Measurements from ENCODE around the gene ECI1.
"Not testable (repeated sequence)": the region's sequence is repeated elsewhere in the genome, so short reads cannot be mapped to it uniquely, and the experiment has no call there.

Gene ECI1

DNA sequence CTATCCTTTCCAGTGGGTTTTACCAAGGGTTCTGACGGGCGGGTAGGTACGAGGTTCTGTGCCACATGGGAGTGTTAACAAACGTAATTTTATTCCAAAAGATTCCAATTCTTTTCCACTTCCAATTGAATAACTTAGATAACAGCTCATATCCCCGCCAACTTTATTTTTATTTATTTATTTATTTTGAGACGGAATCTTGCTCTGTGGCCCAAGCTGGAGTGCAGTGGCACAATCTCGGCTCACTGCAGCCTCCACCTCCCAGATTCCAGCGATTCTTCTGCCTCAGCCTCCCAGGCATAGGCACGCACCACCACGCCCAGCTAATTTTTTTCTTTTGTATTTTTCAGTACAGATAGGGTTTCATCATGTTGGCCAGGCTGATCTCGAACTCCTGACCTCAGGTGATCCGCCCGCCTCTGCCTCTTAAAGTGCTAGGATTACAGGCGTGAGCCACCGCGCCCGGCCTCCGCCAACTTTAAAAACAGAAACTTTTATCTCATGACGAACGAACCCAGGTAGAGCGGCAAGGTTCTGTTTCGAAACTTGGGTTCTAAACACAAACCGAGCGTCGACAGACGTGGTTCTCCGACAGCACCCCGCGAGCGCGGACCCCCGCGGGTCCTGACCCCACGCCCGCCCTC, 613 bp downstream of the ECI1 start:
- WGBS, 2 experiments (ENCODE audit: insufficient coverage in 2 of 2): 6 to 11% methylated on average over 24 to 33 of the region's 35 CpGs
- peak overlapping the region; percentile 89 for H3K27ac ChIP-seq (ENCODE audit: low read depth, low read length, severe bottlenecking)

DNA sequence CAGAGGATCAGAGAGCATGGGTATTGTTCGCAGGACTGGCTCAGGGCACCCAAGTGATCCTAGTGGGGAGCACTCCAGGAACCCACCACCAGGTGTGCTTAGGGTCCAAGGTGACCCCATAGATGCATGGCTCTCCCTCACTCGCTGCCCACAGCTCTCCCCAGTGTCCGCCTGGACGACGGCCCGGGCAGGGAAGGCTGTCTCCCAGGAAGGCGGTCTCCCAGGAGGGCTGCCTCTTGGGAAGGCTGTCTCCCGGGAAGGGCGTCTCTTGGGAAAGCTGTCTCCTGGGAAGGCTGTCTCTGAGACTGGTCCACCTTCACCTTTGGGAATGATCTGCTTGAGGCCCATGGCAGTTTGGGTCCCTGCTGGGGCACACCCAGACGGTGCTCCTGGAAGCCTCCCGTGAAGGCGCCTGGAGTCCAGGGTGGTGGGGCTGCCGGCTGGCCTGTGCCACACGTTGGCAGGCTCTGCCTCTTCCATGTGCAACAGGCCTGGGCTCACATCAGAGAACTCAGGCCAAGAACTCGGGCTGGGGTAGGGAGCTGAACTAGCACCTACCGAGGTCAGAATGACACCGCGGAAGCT, 5.0 kb downstream of the ECI1 start:
- no peaks in the 10 kb centered on the region for H3K4me1 ChIP-seq (ENCODE audit: control insufficient read depth, insufficient read depth, low read length, poor library complexity, severe bottlenecking)
- WGBS, 2 experiments (ENCODE audit: insufficient coverage in 2 of 2): 96% methylated on average over 16 to 18 of the region's 18 CpGs
- H3K27ac ChIP-seq (ENCODE audit: low read depth, low read length, severe bottlenecking): no peak overlapping the region
- peaks cover 58% of the 10 kb centered on the region for H3K36me3 ChIP-seq (ENCODE audit: control insufficient read depth, insufficient read depth, low read length)
- no peaks in the 10 kb centered on the region for H3K9me3 ChIP-seq (ENCODE audit: control insufficient read depth, low read length)
- H3K4me3 ChIP-seq (ENCODE audit: extremely low read depth, insufficient read depth, low read length, poor library complexity, severe bottlenecking): no peak overlapping the region

More for the DNA sequence above, 613 bp downstream of the ECI1 start:
- peaks cover 13% of the 10 kb centered on the region for H3K4me1 ChIP-seq (ENCODE audit: control insufficient read depth, insufficient read depth, low read length, poor library complexity, severe bottlenecking)
- H3K36me3 ChIP-seq (ENCODE audit: control insufficient read depth, insufficient read depth, low read length): peaks cover 54% of the 10 kb centered on the region
- no peaks in the 10 kb centered on the region for H3K9me3 ChIP-seq (ENCODE audit: control insufficient read depth, low read length)
- H3K4me3 ChIP-seq (ENCODE audit: extremely low read depth, insufficient read depth, low read length, poor library complexity, severe bottlenecking): peak overlapping the region; percentile 46

DNA sequence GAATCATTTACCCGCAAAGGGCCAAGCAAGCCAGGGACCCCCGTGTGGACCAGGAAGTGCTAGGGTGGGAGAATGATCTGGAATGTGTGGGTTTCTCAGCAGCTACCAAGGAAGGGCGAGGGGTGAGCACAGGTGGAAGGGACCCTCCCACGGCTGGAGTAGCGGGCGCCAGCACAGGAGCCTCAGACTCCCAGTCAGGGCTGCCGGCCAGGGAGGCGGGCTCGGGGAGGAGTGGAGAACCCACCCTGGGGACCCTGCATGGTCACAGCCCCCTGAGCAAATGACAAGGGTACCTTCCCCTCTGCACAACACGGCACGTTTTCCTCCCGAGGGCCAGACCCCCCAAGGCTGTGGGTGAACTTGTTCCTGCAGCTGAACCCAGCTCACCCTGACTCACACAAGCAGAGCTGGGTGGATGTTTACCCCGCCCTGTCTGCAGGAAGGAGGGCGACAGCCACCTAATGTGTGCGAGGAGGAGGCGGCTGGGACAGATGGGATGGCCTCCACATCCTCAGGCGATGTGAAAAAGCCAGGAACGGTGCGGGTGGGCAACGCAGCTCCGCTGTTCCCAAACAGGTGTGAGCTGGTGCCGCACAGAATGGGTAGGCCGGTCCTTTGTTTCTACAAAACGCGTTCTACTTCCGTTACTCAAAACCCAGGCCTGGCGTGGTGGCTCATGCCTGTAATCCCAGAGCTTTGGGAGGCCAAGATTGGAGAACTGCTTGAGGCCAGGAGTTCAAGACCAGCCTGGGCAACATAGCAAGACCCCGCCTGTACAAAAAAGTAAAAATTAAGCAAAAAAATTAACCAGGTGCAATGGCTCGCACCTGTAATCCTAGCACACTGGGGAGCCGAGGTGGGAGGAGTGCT, 6.2 kb downstream of the ECI1 start:
- 95% methylated on average over 27 to 29 of the region's 30 CpGs for WGBS, 2 experiments (ENCODE audit: insufficient coverage in 2 of 2)
- Histone ChIP-seq H3K9me3 (ENCODE audit: control insufficient read depth, low read length) (no peaks in the 10 kb centered on the region), H3K4me1 (ENCODE audit: control insufficient read depth, insufficient read depth, low read length, poor library complexity, severe bottlenecking) (no peaks in the 10 kb centered on the region), H3K4me3 (ENCODE audit: extremely low read depth, insufficient read depth, low read length, poor library complexity, severe bottlenecking) (no peak overlapping the region), H3K36me3 (ENCODE audit: control insufficient read depth, insufficient read depth, low read length) (peaks cover 58% of the 10 kb centered on the region), H3K27ac (ENCODE audit: low read depth, low read length, severe bottlenecking) (no peak overlapping the region)

DNA sequence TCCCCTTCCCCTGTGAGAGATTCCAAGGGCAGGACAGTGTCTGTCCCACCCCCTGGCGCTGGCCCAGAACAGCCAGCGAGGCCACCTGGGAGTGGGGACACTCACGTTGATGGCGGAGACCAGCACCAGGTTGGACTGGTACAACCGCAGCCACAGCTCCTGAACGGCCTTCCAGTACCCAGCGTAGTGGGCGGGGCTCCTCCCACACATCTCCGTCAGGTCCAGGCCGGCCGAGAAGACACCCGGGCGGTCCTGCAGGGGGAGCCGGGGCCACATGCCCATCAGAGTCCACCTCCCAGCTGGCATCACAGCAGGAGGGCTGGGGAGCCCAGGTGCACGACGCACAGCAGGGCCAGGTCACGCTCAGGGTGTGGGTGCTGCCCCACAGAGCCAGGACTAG, 7.1 kb downstream of the ECI1 start:
- Histone ChIP-seq H3K9me3 (ENCODE audit: control insufficient read depth, low read length) (no peaks in the 10 kb centered on the region), H3K4me1 (ENCODE audit: control insufficient read depth, insufficient read depth, low read length, poor library complexity, severe bottlenecking) (no peaks in the 10 kb centered on the region), H3K36me3 (ENCODE audit: control insufficient read depth, insufficient read depth, low read length) (peaks cover 62% of the 10 kb centered on the region), H3K4me3 (ENCODE audit: extremely low read depth, insufficient read depth, low read length, poor library complexity, severe bottlenecking) (no peak overlapping the region), H3K27ac (ENCODE audit: low read depth, low read length, severe bottlenecking) (no peak overlapping the region)
- 87 to 90% methylated on average over 17 of the region's 17 CpGs for WGBS, 2 experiments (ENCODE audit: insufficient coverage in 2 of 2)

DNA sequence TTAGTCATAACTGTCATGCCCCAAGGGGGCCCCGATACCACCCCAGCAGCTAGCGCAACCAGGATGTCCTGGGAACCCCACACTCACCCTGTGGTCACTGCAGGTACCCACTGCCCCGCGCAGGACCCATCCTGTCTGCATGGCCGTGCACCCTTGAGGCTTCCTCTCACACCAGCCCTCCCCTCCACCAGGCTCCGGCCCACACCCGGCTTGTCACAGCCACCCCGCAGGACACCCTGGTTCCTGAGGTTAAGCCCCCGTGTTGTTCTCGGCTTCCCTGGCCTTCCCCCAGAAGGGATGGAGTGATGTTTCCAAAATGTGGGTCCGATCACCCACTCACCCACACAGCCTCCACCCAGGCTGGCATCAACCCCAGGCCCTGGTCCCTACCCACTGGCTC, 7.6 kb downstream of the ECI1 start:
- H3K9me3 ChIP-seq (ENCODE audit: control insufficient read depth, low read length): no peaks in the 10 kb centered on the region
- WGBS, 2 experiments (ENCODE audit: insufficient coverage in 2 of 2): 94 to 99% methylated on average over 6 to 8 of the region's 11 CpGs
- no peak overlapping the region for H3K27ac ChIP-seq (ENCODE audit: low read depth, low read length, severe bottlenecking)
- H3K4me1 ChIP-seq (ENCODE audit: control insufficient read depth, insufficient read depth, low read length, poor library complexity, severe bottlenecking): no peaks in the 10 kb centered on the region
- H3K4me3 ChIP-seq (ENCODE audit: extremely low read depth, insufficient read depth, low read length, poor library complexity, severe bottlenecking): no peak overlapping the region
- peaks cover 57% of the 10 kb centered on the region for H3K36me3 ChIP-seq (ENCODE audit: control insufficient read depth, insufficient read depth, low read length)

DNA sequence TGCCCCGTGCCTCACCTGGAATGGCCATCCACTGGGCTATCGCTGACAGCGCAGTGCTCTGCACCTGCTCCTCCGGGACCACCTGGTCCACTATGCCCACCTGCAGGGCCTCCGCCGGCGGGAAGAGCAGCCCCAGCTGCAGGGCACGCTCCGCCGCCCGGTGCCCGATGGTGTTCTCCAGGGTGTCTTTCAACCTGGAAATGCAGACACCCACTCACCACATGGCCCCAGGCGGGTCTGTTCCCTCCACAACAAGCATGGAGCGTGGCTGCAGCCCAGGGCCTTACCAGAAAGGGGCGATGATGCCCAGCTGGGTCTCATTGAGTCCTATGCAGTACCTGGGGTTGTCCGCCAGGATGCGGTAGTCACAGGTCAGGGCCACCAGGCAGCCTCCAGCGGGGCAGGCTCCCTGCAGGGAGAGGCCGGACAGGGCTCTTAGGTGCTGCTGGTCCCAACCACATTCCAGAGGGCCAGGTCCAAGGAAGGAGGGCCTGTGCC, 8.3 kb downstream of the ECI1 start:
- WGBS, 2 experiments (ENCODE audit: insufficient coverage in 2 of 2): 95 to 97% methylated on average over 19 of the region's 19 CpGs
- no peaks in the 10 kb centered on the region for H3K4me1 ChIP-seq (ENCODE audit: control insufficient read depth, insufficient read depth, low read length, poor library complexity, severe bottlenecking)
- H3K36me3 ChIP-seq (ENCODE audit: control insufficient read depth, insufficient read depth, low read length): peaks cover 54% of the 10 kb centered on the region
- no peak overlapping the region for H3K27ac ChIP-seq (ENCODE audit: low read depth, low read length, severe bottlenecking)
- H3K4me3 ChIP-seq (ENCODE audit: extremely low read depth, insufficient read depth, low read length, poor library complexity, severe bottlenecking): no peak overlapping the region
- no peaks in the 10 kb centered on the region for H3K9me3 ChIP-seq (ENCODE audit: control insufficient read depth, low read length)

DNA sequence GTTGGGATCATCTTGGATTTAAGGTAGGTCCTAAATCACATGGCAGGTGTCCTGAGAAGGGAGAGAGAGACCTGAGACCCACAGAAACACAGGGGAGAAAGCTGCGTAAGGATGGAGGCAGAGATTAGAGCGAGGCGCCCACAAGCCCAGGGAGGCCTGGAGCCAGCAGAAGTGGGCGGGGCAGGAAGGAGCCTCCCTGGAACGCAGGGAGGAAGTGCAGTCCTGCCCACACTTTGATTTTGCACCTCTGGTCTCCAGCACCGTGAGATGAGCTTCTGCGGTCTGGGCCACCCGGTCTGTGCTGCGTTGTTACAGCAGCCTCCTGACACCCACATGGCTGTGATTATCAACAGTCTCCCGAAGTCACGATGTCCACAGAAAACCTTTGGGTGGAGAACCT, 8.8 kb downstream of the ECI1 start:
- Histone ChIP-seq H3K4me1 (ENCODE audit: control insufficient read depth, insufficient read depth, low read length, poor library complexity, severe bottlenecking) (peaks cover under 1% of the 10 kb centered on the region), H3K36me3 (ENCODE audit: control insufficient read depth, insufficient read depth, low read length) (peaks cover 54% of the 10 kb centered on the region), H3K27ac (ENCODE audit: low read depth, low read length, severe bottlenecking) (no peak overlapping the region), H3K9me3 (ENCODE audit: control insufficient read depth, low read length) (no peaks in the 10 kb centered on the region), H3K4me3 (ENCODE audit: extremely low read depth, insufficient read depth, low read length, poor library complexity, severe bottlenecking) (no peak overlapping the region)
- 97% methylated on average over 11 of the region's 11 CpGs for WGBS, 2 experiments (ENCODE audit: insufficient coverage in 2 of 2)

DNA sequence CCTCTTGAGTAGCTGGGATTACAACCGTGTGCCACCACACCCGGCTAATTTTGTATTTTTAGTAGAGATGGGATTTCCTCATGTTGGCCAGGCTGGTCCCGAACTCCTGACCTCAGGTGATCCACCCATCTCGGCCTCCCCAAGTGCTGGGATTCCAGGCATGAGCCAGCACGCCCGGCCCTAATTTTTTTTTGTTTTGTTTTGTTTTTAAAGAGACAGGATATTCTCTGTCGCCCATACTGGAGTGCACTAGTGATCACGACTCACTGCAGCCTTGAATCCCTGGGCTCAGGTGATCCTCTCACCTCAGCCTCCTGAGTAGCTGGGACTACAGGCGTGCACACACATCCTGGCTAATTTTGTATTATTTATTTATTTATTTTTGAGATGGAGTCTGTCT, 11.1 kb downstream of the ECI1 start:
- H3K36me3 ChIP-seq (ENCODE audit: control insufficient read depth, insufficient read depth, low read length): peaks cover 39% of the 10 kb centered on the region

DNA sequence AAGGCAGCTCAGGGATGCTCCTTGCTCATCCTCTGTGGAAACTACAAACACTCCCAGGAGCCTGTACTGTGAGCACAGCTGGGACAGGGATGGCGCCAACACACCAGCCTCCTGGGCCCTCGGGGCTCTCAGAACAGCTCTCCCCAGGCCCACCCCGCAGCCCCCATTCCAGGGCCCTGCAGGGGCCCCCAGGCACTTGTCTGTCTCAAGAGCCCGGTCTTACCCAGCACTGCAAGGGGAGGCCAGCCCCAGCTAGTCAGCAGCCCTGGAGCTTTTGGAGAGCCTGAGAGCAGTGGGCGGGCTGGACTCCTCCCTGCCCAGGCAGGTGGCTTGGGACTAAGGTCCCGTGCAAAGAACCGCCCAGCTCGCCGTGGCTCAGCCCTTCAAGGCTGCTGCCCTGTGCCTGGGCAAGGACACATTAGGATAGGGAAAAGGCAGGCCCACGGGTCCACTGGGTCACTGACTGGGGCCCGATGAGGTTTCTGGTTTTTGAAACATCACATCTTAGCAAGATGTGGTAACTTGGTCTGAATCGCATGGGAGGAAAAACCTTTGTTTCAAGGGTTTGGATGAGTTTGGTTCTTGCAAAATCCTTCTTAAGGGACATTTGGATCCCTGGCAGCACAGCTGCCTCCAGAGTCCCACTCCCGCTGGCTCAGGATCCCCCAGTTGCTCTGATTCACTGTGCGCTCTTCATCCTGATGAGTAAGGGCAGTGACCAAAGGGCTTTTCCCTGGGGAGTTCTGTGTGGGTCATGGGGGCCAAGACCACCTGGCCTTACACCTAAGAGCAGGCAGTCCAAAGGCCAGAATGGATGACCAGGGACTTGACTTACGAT, 12.3 kb downstream of the ECI1 start:
- no peak overlapping the region for H3K4me3 ChIP-seq (ENCODE audit: extremely low read depth, insufficient read depth, low read length, poor library complexity, severe bottlenecking)
- no peaks in the 10 kb centered on the region for H3K9me3 ChIP-seq (ENCODE audit: control insufficient read depth, low read length)
- WGBS, 2 experiments (ENCODE audit: insufficient coverage in 2 of 2): 66 to 72% methylated on average over 11 to 15 of the region's 15 CpGs
- H3K27ac ChIP-seq (ENCODE audit: low read depth, low read length, severe bottlenecking): no peak overlapping the region
- H3K4me1 ChIP-seq (ENCODE audit: control insufficient read depth, insufficient read depth, low read length, poor library complexity, severe bottlenecking): peaks cover 13% of the 10 kb centered on the region
- peaks cover 39% of the 10 kb centered on the region for H3K36me3 ChIP-seq (ENCODE audit: control insufficient read depth, insufficient read depth, low read length)

More for the DNA sequence above, 11.1 kb downstream of the ECI1 start:
- peaks cover 13% of the 10 kb centered on the region for H3K4me1 ChIP-seq (ENCODE audit: control insufficient read depth, insufficient read depth, low read length, poor library complexity, severe bottlenecking)
- 92 to 96% methylated on average over 5 to 7 of the region's 9 CpGs for WGBS, 2 experiments (ENCODE audit: insufficient coverage in 2 of 2)
- not testable (repeated sequence) for H3K4me3 ChIP-seq (ENCODE audit: extremely low read depth, insufficient read depth, low read length, poor library complexity, severe bottlenecking); H3K9me3 ChIP-seq (ENCODE audit: control insufficient read depth, low read length); H3K27ac ChIP-seq (ENCODE audit: low read depth, low read length, severe bottlenecking)

DNA sequence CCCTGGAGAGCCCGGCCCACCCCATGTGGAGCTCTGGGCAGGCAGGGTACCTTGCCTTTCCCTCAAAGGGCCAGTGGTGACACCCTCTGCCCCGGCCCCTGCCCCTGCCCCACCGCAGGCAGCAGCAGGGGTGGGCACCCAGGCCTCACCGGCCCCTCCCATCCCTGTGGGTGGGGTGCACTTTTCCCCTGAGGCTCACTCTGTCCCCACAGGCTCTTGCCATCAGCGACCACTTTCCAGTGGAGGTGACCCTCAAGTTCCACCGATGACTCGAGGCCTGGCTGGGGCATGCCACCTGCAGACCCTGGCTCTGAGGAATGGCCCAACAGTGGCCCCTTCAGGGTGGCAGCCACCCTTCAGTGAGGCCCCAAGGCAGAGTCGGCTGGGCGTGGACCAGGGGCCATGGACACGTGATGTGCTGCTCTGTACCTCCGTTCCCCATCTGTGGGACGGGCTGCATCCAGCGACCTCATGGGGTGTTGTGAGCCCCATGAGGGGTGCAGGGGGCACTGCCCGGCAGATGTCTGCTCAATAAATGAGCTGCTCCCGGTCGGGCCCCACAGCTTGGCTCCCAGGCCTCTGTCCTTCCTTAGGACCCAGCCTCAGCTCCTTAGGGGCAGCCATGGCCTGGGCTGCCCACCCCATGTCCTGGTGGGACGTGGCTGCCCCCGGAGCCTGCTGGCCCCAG, 13.1 kb downstream of the ECI1 start:
- Histone ChIP-seq H3K27ac (ENCODE audit: low read depth, low read length, severe bottlenecking) (no peak overlapping the region), H3K4me3 (ENCODE audit: extremely low read depth, insufficient read depth, low read length, poor library complexity, severe bottlenecking) (no peak overlapping the region), H3K36me3 (ENCODE audit: control insufficient read depth, insufficient read depth, low read length) (peaks cover 38% of the 10 kb centered on the region), H3K4me1 (ENCODE audit: control insufficient read depth, insufficient read depth, low read length, poor library complexity, severe bottlenecking) (peaks cover 13% of the 10 kb centered on the region), H3K9me3 (ENCODE audit: control insufficient read depth, low read length) (no peaks in the 10 kb centered on the region)
- WGBS, 2 experiments (ENCODE audit: insufficient coverage in 2 of 2): 61 to 72% methylated on average over 13 to 18 of the region's 18 CpGs

Measured in mesodermal cell (in vitro differentiated cells).